Pancreas (tissue), 10 donors: Measurements from ENCODE around the gene DIP2C. TPM values are rescaled to one million over a fixed set of nuclear protein-coding genes. Genes with fewer than 3 reads are reported as not detected.
A peak's percentile ranks its signal among the peaks of the same experiment; 100 is the strongest.

Source experiments
- ATAC-seq, 4 donors: fragments of 200-7000 bp; cut with Tn5 transposase; one replicate each; pipeline versions ENCODE4 v1.8.0 to v1.9.1; 2020; ENCODE audit warnings: mild to moderate bottlenecking in 4 of 4, moderate library complexity in 4 of 4
- DNase-seq, 6 donors: peaks; one replicate each; pipeline ENCODE4 v3.0.0-alpha.2; 2020
- FAIRE-seq: peaks from 2 replicates; lab custom pipeline; 2012; peaks lifted over from hg19 to GRCh38; lab: Jason Lieb, UNC
- H3K27ac ChIP-seq, 4 donors: fragments of 200-600 bp; sonication (generic); 1 replicate in 3 of 4; 2 replicates in 1 of 4; pipeline versions ENCODE4 v1.5.0 to v1.8.0; 2020
- H3K27me3 ChIP-seq, 4 donors: fragments of 200-600 bp; one replicate each; pipeline ENCODE4 v1.8.0; 2021
- H3K36me3 ChIP-seq, 3 donors: fragments of 200-600 bp; sonication (generic) in 1 of 3; one replicate each; pipeline versions ENCODE4 v1.5.0 to v1.8.0; 2020 to 2021
- H3K4me1 ChIP-seq, 3 donors: fragments of 200-600 bp; one replicate each; pipeline ENCODE4 v1.8.0; 2021
- H3K4me3 ChIP-seq, 4 donors: fragments of 200-600 bp; sonication (generic) in 2 of 4; one replicate each; pipeline versions ENCODE4 v1.5.0 to v1.8.0; 2020 to 2021
- H3K9me3 ChIP-seq, 4 donors: fragments of 200-600 bp; one replicate each; pipeline ENCODE4 v1.8.0; 2021
- WGBS, 2 donors: extraction: QIAGEN DNeasy Blood & Tissue Kit; methylation state at CpG; one replicate each; pipeline ENCODE4 v1.1.7; 2013; 5-methylcytosine and 5-hydroxymethylcytosine counted together
- intact Hi-C, 3 donors: fragments of 100-400 bp; cut with DNase I; formaldehyde crosslinking; loops; one replicate each; pipeline versions ENCODE4 v1.11.1 to v1.14.2; 2022
- polyA plus RNA-seq, 2 donors: library from polyadenylated mRNA; stranded (reverse); fragments of 200-250 nt; gene quantifications; one replicate each; pipeline ENCODE4 v1.2.3, GENCODE V29; 2013
- total RNA-seq, 6 donors: library from RNA; stranded (reverse); fragmentation: NEBNext Ultra II Directional in 4 of 6; extraction: Animal tissue kit (Norgen Biotek cat#: 25700) in 4 of 6; gene quantifications; one replicate each; pipeline versions ENCODE4 v1.2.1 to v1.2.4, GENCODE V29; 2021 to 2023
- TF ChIP-seq, protein P1 (sequence below), 4 donors: fragments of 200-600 bp; sonication (generic) in 3 of 4; IDR thresholded peaks; one replicate each; pipeline versions ENCODE4 v1.5.0 to v1.8.0; 2021; ENCODE audit warnings: antibody characterized with exemption in 4 of 4
- donor health status: healthy with polysubstance abuse.
- donor health status: DM: no; HTN: no; CAD: no; lungs with moderate emphysema.
- donor health status: DM: no; HTN: no; CAD: no.
- donor health status: control.
- donor health status: control.
- donor health status: Bipolar disorder and iron deficiency.
- donor health status: DM: yes; HTN: yes; CAD: no.
- donor health status: DM: no; HTN: no; CAD: no.
- donor health status: DM: no; HTN: no; CAD: no.
- donor health status: DM: yes; HTN: yes; CAD: no.

DIP2C gene, protein sequence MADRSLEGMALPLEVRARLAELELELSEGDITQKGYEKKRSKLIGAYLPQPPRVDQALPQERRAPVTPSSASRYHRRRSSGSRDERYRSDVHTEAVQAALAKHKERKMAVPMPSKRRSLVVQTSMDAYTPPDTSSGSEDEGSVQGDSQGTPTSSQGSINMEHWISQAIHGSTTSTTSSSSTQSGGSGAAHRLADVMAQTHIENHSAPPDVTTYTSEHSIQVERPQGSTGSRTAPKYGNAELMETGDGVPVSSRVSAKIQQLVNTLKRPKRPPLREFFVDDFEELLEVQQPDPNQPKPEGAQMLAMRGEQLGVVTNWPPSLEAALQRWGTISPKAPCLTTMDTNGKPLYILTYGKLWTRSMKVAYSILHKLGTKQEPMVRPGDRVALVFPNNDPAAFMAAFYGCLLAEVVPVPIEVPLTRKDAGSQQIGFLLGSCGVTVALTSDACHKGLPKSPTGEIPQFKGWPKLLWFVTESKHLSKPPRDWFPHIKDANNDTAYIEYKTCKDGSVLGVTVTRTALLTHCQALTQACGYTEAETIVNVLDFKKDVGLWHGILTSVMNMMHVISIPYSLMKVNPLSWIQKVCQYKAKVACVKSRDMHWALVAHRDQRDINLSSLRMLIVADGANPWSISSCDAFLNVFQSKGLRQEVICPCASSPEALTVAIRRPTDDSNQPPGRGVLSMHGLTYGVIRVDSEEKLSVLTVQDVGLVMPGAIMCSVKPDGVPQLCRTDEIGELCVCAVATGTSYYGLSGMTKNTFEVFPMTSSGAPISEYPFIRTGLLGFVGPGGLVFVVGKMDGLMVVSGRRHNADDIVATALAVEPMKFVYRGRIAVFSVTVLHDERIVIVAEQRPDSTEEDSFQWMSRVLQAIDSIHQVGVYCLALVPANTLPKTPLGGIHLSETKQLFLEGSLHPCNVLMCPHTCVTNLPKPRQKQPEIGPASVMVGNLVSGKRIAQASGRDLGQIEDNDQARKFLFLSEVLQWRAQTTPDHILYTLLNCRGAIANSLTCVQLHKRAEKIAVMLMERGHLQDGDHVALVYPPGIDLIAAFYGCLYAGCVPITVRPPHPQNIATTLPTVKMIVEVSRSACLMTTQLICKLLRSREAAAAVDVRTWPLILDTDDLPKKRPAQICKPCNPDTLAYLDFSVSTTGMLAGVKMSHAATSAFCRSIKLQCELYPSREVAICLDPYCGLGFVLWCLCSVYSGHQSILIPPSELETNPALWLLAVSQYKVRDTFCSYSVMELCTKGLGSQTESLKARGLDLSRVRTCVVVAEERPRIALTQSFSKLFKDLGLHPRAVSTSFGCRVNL (N-terminal part only)
- total RNA-seq, result 10 to 100 TPM in 1 of 6 donors, 1 to 10 TPM in 5; 6.8 to 11.8 (median 7.6) TPM
- 1 to 10 TPM; 4.3 to 5.5 TPM for polyA plus RNA-seq

DNA sequence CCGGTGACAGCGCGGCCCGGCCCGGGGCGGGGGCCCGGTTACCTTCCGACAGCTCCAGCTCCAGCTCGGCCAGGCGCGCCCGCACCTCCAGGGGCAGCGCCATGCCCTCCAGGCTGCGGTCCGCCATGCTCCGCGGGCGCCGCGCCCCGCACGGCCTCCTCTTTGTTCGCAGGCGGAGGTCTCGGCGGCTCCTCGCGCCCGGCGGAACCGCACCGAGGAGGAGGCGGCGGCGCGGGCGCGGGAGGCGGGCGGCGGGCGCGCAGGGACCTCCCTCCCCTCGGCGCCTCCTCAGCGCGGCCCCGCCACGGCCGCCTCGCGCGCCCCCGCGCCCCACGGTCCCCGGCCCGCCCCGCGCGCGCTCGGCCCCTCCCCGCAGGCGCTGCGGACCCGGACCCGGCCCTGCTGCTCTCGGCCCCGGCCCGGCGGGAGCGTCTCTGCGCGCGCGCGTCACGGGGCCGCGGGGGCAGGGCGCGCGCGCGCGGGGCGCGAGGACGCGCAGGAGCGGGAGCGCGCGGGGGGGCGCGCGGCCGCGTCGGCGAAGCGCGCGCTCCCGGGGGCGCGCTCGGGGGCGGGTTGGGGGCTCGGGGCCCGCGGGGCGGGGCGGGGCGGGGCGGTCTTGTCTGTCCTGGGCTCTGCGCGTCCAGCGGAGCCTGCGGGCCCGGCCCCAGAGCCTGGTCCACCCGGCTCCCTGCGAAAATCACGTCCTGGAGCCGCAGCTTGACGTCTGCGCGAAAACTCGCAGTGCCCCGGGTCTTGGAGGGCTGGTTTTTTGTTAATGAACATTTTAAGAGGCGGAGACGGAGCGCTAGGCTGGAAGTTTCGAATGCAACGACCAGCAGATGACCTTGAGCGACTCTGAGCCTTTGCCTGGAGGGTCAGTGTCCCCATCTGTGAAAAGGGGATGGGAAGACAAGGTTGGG is at the start of gene DIP2C:
Gene DIP2C, minus strand, starts transcription at position 217 of the 920 bp plus-strand sequence. Its CDS starts 90 bp downstream, at position 127.
- H3K4me1 ChIP-seq, result no peaks in the 10 kb centered on the region
- H3K36me3 ChIP-seq, result no peaks in the 10 kb centered on the region
- intact Hi-C loops, result no loop called here
- DNase-seq (peak; percentile 64 to 88 (median 71)), ATAC-seq (peak; percentile 81 to 84 (median 83)), FAIRE-seq (no peak)
- TF ChIP-seq, protein P1, sequence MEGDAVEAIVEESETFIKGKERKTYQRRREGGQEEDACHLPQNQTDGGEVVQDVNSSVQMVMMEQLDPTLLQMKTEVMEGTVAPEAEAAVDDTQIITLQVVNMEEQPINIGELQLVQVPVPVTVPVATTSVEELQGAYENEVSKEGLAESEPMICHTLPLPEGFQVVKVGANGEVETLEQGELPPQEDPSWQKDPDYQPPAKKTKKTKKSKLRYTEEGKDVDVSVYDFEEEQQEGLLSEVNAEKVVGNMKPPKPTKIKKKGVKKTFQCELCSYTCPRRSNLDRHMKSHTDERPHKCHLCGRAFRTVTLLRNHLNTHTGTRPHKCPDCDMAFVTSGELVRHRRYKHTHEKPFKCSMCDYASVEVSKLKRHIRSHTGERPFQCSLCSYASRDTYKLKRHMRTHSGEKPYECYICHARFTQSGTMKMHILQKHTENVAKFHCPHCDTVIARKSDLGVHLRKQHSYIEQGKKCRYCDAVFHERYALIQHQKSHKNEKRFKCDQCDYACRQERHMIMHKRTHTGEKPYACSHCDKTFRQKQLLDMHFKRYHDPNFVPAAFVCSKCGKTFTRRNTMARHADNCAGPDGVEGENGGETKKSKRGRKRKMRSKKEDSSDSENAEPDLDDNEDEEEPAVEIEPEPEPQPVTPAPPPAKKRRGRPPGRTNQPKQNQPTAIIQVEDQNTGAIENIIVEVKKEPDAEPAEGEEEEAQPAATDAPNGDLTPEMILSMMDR (IDR thresholded peaks at IDR 0.05), result no peak
- H3K27ac ChIP-seq, result peak within 1 kb of the TSS; percentile 42 to 80 (median 72)
- H3K9me3 ChIP-seq, result no peaks in the 10 kb centered on the region
- WGBS, 2 donors, result 1% methylated on average over 24 to 137 of the region's 137 CpGs
- peak within 1 kb of the TSS; percentile 56 to 80 (median 57) for H3K4me3 ChIP-seq
- no peaks in the 10 kb centered on the region for H3K27me3 ChIP-seq

DNA sequence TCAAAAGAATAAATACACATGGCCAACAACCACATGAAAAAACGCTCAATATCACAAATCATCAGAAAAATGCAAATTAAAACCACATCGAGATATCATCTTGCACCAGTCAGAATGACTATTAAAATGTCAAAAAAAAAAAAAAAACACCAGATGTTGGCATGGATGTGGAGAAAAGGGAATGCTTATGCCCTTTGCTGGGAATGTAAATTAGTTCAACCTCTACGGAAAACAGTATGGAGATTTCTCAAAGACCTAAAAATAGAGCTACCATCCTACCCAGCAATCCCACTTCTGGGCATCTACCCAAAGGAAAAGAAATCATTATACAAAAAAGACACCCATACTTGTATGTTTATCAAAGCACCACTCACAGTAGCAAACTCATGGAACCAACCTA is 45.0 kb upstream of the DIP2C start:
- TF ChIP-seq, protein P1 (IDR thresholded peaks at IDR 0.05), result no peak
- no peak for DNase-seq
- Histone ChIP-seq H3K4me3 (no peak overlapping the region), H3K9me3 (no peaks in the 10 kb centered on the region), H3K27me3 (no peaks in the 10 kb centered on the region), H3K36me3 (no peaks in the 10 kb centered on the region), H3K27ac (no peak overlapping the region), H3K4me1 (no peaks in the 10 kb centered on the region)
- intact Hi-C loops, result no loop called here
- no peak for ATAC-seq
- whole genome bisulfite sequencing, 2 donors, result 33 to 37% methylated on average over 3 of the region's 3 CpGs
- no peak for FAIRE-seq

DNA sequence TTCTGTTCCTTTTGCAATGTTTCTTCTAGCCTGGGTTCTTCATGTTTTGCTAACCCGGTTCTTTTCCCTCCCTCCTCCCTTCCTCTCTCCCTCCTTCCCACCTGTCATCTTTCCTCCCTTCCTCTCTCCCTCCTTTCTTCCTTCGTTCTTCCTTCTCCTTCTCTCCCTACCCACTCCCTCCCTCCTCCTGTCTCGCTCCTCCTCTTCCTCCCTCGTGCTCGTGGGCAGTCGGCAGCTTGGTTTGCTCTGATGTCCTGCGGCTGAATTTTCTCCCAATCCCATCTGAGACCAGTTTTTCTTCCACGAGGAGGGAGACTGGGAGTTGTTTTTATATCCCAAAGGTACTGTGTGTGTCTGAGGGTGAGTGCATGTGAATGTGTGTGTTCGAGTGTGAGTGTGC is 43.6 kb upstream of the DIP2C start:
- no peak for ATAC-seq
- H3K4me1 ChIP-seq, result no peaks in the 10 kb centered on the region
- H3K9me3 ChIP-seq, result no peaks in the 10 kb centered on the region
- DNase-seq, result no peak
- WGBS, 2 donors, result 69 to 74% methylated on average over 9 of the region's 9 CpGs
- no peaks in the 10 kb centered on the region for H3K27me3 ChIP-seq
- TF ChIP-seq, protein P1 (IDR thresholded peaks at IDR 0.05), result no peak
- FAIRE-seq, result no peak
- intact Hi-C loops, result no loop called here
- no peak overlapping the region for H3K27ac ChIP-seq
- H3K4me3 ChIP-seq, result no peak overlapping the region
- H3K36me3 ChIP-seq, result no peaks in the 10 kb centered on the region

DNA sequence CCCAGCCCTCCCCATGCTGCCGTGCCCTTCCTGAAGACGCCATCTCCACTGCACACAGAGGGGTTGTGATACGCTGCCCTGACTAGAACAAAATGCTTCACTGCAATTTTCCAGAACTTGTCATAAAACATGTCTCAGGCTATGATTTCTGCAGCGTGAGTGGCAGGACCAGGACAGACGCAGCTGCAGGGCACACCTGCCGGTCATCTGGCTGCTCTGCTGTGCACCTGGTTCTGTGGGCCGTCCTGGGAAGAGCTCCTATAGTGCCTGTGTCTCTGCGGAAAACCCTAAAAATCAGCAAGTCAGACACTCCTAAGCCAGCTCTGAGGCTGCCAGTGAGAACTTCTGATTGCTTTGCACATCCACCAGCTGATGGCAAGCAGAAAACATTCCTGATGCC is 39.7 kb upstream of the DIP2C start:
- intact Hi-C loops, result no loop called here
- FAIRE-seq, result no peak

More for the DNA sequence above, 39.7 kb upstream of the DIP2C start:
- Histone ChIP-seq H3K9me3 (no peaks in the 10 kb centered on the region), H3K27ac (no peak overlapping the region), H3K4me3 (no peak overlapping the region), H3K4me1 (no peaks in the 10 kb centered on the region), H3K36me3 (no peaks in the 10 kb centered on the region), H3K27me3 (no peaks in the 10 kb centered on the region)
- 71% methylated on average over 8 of the region's 8 CpGs for WGBS, 2 donors
- TF ChIP-seq, protein P1 (IDR thresholded peaks at IDR 0.05), result no peak
- DNase-seq (no peak), ATAC-seq (no peak)
